Fibroblast of villous mesenchyme (primary cell): ENCODE data around the gene INCA1. TPM values are rescaled to one million over a fixed set of nuclear protein-coding genes. Genes with fewer than 3 reads are reported as not detected.

Experiments used
- DNase-seq: peaks from one replicate; pipeline ENCODE4 v3.0.0-alpha.2; 2010; ENCODE audit warnings: low read depth
- H3K4me3 ChIP-seq: 2 replicates; pipeline ENCODE4 v1.5.1; 2011; ENCODE audit warnings: low read depth, mild to moderate bottlenecking, low read length
- CTCF ChIP-seq: IDR thresholded peaks from 2 replicates; pipeline ENCODE4 v1.5.1; 2012; ENCODE audit warnings: low read depth, mild to moderate bottlenecking, low read length; ENCODE audit not compliant: insufficient read depth
- total RNA-seq: library from RNA; depleted of rRNA; stranded (reverse); fragments of >200 nt; gene quantifications from 2 replicates; pipeline ENCODE4 v1.2.3, GENCODE V29; 2012

The INCA1 gene
- total RNA-seq, 1 donor: 1.3 TPM

- no peak for DNase-seq
- no peak overlapping the region for H3K4me3 ChIP-seq
- no peak for TF ChIP-seq CTCF
Measured at GRCh38 chr17:5027299-5027698, 30.0 kb upstream of the INCA1 start.

- H3K4me3 ChIP-seq: no peak overlapping the region
- no peak for TF ChIP-seq CTCF
- DNase-seq: no peak
Measured at GRCh38 chr17:5024604-5025003, 27.3 kb upstream of the INCA1 start.

- no peak overlapping the region for H3K4me3 ChIP-seq
- no peak for DNase-seq
- no peak for TF ChIP-seq CTCF
Measured at GRCh38 chr17:5023588-5024147, 26.3 kb upstream of the INCA1 start.

- TF ChIP-seq CTCF: no peak
- no peak overlapping the region for H3K4me3 ChIP-seq
- no peak for DNase-seq
Measured at GRCh38 chr17:5022171-5022711, 24.9 kb upstream of the INCA1 start.

GRCh38 chr17:5020502-5021023 is 23.2 kb upstream of the INCA1 start:
- no peak overlapping the region for H3K4me3 ChIP-seq
- DNase-seq: no peak
- no peak for TF ChIP-seq CTCF

GRCh38 chr17:5019475-5019956 is 22.2 kb upstream of the INCA1 start:
- TF ChIP-seq CTCF: peak; percentile 17
- H3K4me3 ChIP-seq: no peak overlapping the region
- no peak for DNase-seq
